ENCODE results near the gene ZNF529. TPM values are rescaled to one million over a fixed set of nuclear protein-coding genes. Genes with fewer than 3 reads are reported as not detected.

ZNF529 gene
- total RNA-seq, 1 donor from 2014 or later, result 19.0 TPM

DNA sequence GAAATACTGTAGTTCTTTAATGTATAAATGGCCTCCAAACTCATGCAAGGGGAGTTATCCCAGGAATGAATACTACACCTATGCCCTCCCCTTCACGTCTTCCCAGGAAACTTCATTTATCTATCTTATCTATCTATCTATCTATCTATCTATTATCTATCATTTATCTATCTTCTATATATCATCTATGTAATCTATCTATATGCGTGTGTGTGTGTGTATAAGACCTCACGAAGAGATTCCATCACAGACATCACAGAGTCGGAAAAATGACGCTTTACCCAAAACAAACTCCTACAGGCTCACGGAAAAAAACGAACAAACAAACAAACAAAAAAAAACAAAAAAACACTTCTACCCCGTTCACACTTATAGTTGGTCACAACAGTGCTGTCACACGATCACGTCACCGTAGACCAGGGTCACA lies 486 bp downstream of the ZNF529 start:
- peaks cover 9% of the 10 kb centered on the region for H3K9me3 Mint-ChIP-seq (ENCODE audit: unreplicated experiment)
- TF ChIP-seq, protein P1, sequence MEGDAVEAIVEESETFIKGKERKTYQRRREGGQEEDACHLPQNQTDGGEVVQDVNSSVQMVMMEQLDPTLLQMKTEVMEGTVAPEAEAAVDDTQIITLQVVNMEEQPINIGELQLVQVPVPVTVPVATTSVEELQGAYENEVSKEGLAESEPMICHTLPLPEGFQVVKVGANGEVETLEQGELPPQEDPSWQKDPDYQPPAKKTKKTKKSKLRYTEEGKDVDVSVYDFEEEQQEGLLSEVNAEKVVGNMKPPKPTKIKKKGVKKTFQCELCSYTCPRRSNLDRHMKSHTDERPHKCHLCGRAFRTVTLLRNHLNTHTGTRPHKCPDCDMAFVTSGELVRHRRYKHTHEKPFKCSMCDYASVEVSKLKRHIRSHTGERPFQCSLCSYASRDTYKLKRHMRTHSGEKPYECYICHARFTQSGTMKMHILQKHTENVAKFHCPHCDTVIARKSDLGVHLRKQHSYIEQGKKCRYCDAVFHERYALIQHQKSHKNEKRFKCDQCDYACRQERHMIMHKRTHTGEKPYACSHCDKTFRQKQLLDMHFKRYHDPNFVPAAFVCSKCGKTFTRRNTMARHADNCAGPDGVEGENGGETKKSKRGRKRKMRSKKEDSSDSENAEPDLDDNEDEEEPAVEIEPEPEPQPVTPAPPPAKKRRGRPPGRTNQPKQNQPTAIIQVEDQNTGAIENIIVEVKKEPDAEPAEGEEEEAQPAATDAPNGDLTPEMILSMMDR (IDR thresholded peaks at IDR 0.05; ENCODE audit: unreplicated experiment), result no peak
- peak overlapping the region; percentile 97 for H3K4me3 Mint-ChIP-seq (ENCODE audit: unreplicated experiment)
- no peak for DNase-seq (ENCODE audit: low spot score)
- H3K27ac Mint-ChIP-seq (ENCODE audit: unreplicated experiment), result peak overlapping the region; percentile 98
- peaks cover 6% of the 10 kb centered on the region for H3K27me3 Mint-ChIP-seq (ENCODE audit: unreplicated experiment)
- peaks cover 45% of the 10 kb centered on the region for H3K36me3 Mint-ChIP-seq (ENCODE audit: low read depth, unreplicated experiment)
- H3K4me1 Mint-ChIP-seq (ENCODE audit: unreplicated experiment), result peaks cover 20% of the 10 kb centered on the region

DNA sequence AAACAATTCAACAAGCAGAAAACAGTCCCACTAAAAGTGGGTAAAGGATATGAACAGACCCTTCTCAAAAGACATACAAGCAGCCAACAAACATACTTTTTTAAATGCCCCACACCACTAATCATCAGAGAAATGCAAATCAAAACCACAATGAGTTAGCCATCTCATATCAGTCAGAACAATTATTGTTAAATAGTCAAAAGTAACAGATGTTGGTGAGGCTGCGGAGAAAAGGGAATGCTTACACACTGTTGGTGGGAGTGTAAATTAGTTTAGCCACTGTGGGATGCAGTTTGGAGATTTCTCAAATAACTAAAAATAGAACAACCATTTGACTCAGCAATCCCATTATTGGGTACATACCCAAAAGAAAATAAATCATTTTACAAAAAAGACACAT lies 8.7 kb downstream of the ZNF529 start:
- no peak overlapping the region for H3K27ac Mint-ChIP-seq (ENCODE audit: unreplicated experiment)
- peaks cover 31% of the 10 kb centered on the region for H3K9me3 Mint-ChIP-seq (ENCODE audit: unreplicated experiment)
- TF ChIP-seq, protein P1 (IDR thresholded peaks at IDR 0.05; ENCODE audit: unreplicated experiment), result no peak
- H3K4me1 Mint-ChIP-seq (ENCODE audit: unreplicated experiment), result no peaks in the 10 kb centered on the region
- peaks cover 6% of the 10 kb centered on the region for H3K27me3 Mint-ChIP-seq (ENCODE audit: unreplicated experiment)
- DNase-seq (ENCODE audit: low spot score), result no peak
- H3K36me3 Mint-ChIP-seq (ENCODE audit: low read depth, unreplicated experiment), result peaks cover 72% of the 10 kb centered on the region
- peak overlapping the region; percentile 74 for H3K4me3 Mint-ChIP-seq (ENCODE audit: unreplicated experiment)

DNA sequence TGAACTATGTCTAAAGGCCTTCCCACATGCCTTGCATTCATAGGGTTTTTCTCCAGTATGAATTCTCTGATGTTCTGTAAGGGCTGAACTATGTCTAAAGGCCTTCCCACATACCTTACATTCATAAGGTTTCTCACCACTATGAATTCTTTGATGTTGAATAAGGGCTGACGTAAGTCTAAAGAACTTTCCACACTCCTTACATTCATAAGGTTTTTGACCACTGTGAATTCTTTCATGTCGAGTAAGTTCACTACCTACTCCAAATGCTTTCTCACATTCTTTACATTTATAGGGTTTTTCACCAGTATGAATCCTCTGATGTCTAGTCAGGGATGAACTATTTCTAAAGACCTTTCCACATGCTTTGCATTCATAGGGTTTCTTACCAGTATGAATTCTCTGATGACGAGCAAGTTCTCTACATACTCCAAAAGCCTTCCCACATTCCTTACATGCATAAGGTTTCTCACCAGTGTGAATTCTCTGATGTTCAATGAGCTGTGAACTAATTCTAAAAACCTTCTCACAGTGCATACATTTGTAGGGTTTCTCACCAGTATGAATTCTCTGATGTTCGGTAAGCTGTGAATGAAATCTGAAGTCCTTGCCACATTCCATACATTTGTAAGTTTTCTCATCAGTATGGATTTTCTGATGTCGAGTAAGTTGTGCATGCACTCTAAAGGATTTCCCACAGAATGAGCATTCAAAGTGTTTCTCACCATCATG lies 25.9 kb downstream of the ZNF529 start:
- H3K9me3 Mint-ChIP-seq (ENCODE audit: unreplicated experiment), result peaks cover 71% of the 10 kb centered on the region
- peak overlapping the region; percentile 67 for H3K4me3 Mint-ChIP-seq (ENCODE audit: unreplicated experiment)
- TF ChIP-seq, protein P1 (IDR thresholded peaks at IDR 0.05; ENCODE audit: unreplicated experiment), result no peak
- peaks cover 94% of the 10 kb centered on the region for H3K36me3 Mint-ChIP-seq (ENCODE audit: low read depth, unreplicated experiment)
- no peaks in the 10 kb centered on the region for H3K4me1 Mint-ChIP-seq (ENCODE audit: unreplicated experiment)
- H3K27ac Mint-ChIP-seq (ENCODE audit: unreplicated experiment), result no peak overlapping the region
- peaks cover 3% of the 10 kb centered on the region for H3K27me3 Mint-ChIP-seq (ENCODE audit: unreplicated experiment)
- no peak for DNase-seq (ENCODE audit: low spot score)

DNA sequence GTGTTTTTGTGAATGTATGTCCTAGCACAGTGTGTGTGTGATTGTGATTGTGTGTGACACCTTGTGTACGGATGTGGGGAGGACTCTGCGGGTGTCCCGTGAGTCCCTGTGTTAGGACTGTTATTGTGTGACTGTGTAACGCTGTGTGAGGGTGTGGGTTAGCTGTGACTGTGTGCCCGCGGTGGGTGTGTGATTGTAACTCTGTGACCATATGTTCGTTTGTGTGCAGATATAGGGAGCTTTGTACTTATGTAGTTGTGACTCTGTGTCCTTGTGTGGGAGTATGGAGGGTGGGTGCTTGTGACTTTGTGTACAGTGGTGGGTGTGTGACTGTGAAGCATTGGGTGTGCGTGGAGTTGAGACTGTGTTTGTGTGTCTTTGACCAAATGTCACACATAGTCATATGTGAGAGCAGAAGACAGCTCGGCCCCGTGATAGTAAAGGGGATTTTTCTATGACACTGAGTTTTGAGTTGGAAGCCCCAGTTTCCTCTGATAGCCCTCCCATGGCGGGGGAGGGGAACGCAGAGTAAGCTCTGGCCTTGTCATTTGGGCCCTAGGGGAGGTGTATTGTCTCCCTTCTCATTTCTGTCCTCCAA lies 44.1 kb downstream of the ZNF529 start:
- Mint-ChIP-seq H3K4me3 (ENCODE audit: unreplicated experiment) (peak overlapping the region; percentile 100), H3K9me3 (ENCODE audit: unreplicated experiment) (peaks cover 5% of the 10 kb centered on the region), H3K36me3 (ENCODE audit: low read depth, unreplicated experiment) (peaks cover 36% of the 10 kb centered on the region), H3K27me3 (ENCODE audit: unreplicated experiment) (peaks cover 11% of the 10 kb centered on the region), H3K4me1 (ENCODE audit: unreplicated experiment) (peaks cover 18% of the 10 kb centered on the region), H3K27ac (ENCODE audit: unreplicated experiment) (peak overlapping the region; percentile 89)
- peak; percentile 3 for DNase-seq (ENCODE audit: low spot score)
- TF ChIP-seq, protein P1 (IDR thresholded peaks at IDR 0.05; ENCODE audit: unreplicated experiment), result no peak
